Activated T-helper 17 cell treated with anti-CD3 and anti-CD28 coated beads, Interleukin-2, amount 50 U/mL, for 72 hours (primary cell): Measurements from ENCODE around the gene ZNF319. TPM values are rescaled to one million over a fixed set of nuclear protein-coding genes. Genes with fewer than 3 reads are reported as not detected.
"Not testable (repeated sequence)": the region's sequence is repeated elsewhere in the genome, so short reads cannot be mapped to it uniquely, and the experiment has no call there.

Experiments used
- ATAC-seq: fragments of 150-1000 bp; cut with Tn5 transposase; replicated peaks from 2 replicates; pipeline ENCODE4 v1.10.0; 2021; ENCODE audit warnings: mild to moderate bottlenecking, moderate library complexity
- H3K27ac Mint-ChIP-seq: one replicate; pipeline ENCODE4 v1.8.0; 2022; ENCODE audit warnings: mixed read lengths
- H3K27me3 Mint-ChIP-seq: one replicate; pipeline ENCODE4 v1.8.0; 2022; ENCODE audit warnings: mixed read lengths
- H3K36me3 Mint-ChIP-seq: one replicate; pipeline ENCODE4 v1.8.0; 2022; ENCODE audit warnings: low read depth, mild to moderate bottlenecking, mixed read lengths
- H3K4me1 Mint-ChIP-seq: one replicate; pipeline ENCODE4 v1.8.0; 2022; ENCODE audit warnings: mixed read lengths
- H3K4me3 Mint-ChIP-seq: one replicate; pipeline ENCODE4 v1.8.0; 2022; ENCODE audit warnings: mild to moderate bottlenecking, mixed read lengths
- H3K9me3 Mint-ChIP-seq: one replicate; pipeline ENCODE4 v1.8.0; 2022; ENCODE audit warnings: mixed read lengths
- total RNA-seq, 2 donors: library from RNA; stranded (reverse); gene quantifications; one replicate each; pipeline ENCODE4 v1.2.3, GENCODE V29; 2022

Gene ZNF319
- total RNA-seq, 2 donors from 2014 or later = 3.9 to 5.5 TPM

- no peak overlapping the region for H3K4me3 Mint-ChIP-seq
- no peaks in the 10 kb centered on the region for H3K9me3 Mint-ChIP-seq
- no peaks in the 10 kb centered on the region for H3K36me3 Mint-ChIP-seq
- no peaks in the 10 kb centered on the region for H3K4me1 Mint-ChIP-seq
- no peak for ATAC-seq
- H3K27me3 Mint-ChIP-seq = no peaks in the 10 kb centered on the region
- H3K27ac Mint-ChIP-seq = no peak overlapping the region
These were observed 12.9 kb downstream of the ZNF319 start for GRCh38 chr16:57987441-57988177.

- Mint-ChIP-seq H3K4me1 (no peaks in the 10 kb centered on the region), H3K27ac (no peak overlapping the region), H3K4me3 (peak overlapping the region; percentile 84), H3K36me3 (no peaks in the 10 kb centered on the region), H3K27me3 (no peaks in the 10 kb centered on the region), H3K9me3 (no peaks in the 10 kb centered on the region)
- ATAC-seq = no peak
These were observed 14.3 kb downstream of the ZNF319 start for GRCh38 chr16:57986196-57986595.

GRCh38 chr16:57985204-57986181 is 15.0 kb downstream of the ZNF319 start:
- ATAC-seq = peak; percentile 60
- Mint-ChIP-seq H3K27ac (peak overlapping the region; percentile 58), H3K9me3 (no peaks in the 10 kb centered on the region), H3K36me3 (no peaks in the 10 kb centered on the region), H3K27me3 (no peaks in the 10 kb centered on the region), H3K4me1 (no peaks in the 10 kb centered on the region), H3K4me3 (peak overlapping the region; percentile 84)

- peak; percentile 98 for ATAC-seq
- H3K36me3 Mint-ChIP-seq = no peaks in the 10 kb centered on the region
- no peaks in the 10 kb centered on the region for H3K4me1 Mint-ChIP-seq
- no peaks in the 10 kb centered on the region for H3K9me3 Mint-ChIP-seq
- H3K27ac Mint-ChIP-seq = peak overlapping the region; percentile 83
- no peaks in the 10 kb centered on the region for H3K27me3 Mint-ChIP-seq
- H3K4me3 Mint-ChIP-seq = peak overlapping the region; percentile 84
These were observed 15.8 kb downstream of the ZNF319 start for GRCh38 chr16:57984443-57985203.

GRCh38 chr16:57982385-57982784 is 18.1 kb downstream of the ZNF319 start:
- H3K36me3 Mint-ChIP-seq = no peaks in the 10 kb centered on the region
- no peaks in the 10 kb centered on the region for H3K4me1 Mint-ChIP-seq
- H3K27ac Mint-ChIP-seq = no peak overlapping the region
- H3K9me3 Mint-ChIP-seq = no peaks in the 10 kb centered on the region
- no peak overlapping the region for H3K4me3 Mint-ChIP-seq
- H3K27me3 Mint-ChIP-seq = no peaks in the 10 kb centered on the region
- ATAC-seq = no peak

GRCh38 chr16:57981636-57982035 is 18.8 kb downstream of the ZNF319 start:
- H3K4me1 Mint-ChIP-seq = no peaks in the 10 kb centered on the region
- no peak overlapping the region for H3K27ac Mint-ChIP-seq
- no peaks in the 10 kb centered on the region for H3K27me3 Mint-ChIP-seq
- H3K4me3 Mint-ChIP-seq = no peak overlapping the region
- H3K9me3 Mint-ChIP-seq = no peaks in the 10 kb centered on the region
- H3K36me3 Mint-ChIP-seq = no peaks in the 10 kb centered on the region
- no peak for ATAC-seq

GRCh38 chr16:57979006-57979585 is 21.4 kb downstream of the ZNF319 start:
- Mint-ChIP-seq H3K27ac (no peak overlapping the region), H3K4me3 (no peak overlapping the region), H3K4me1 (no peaks in the 10 kb centered on the region), H3K9me3 (no peaks in the 10 kb centered on the region), H3K36me3 (no peaks in the 10 kb centered on the region), H3K27me3 (no peaks in the 10 kb centered on the region)
- no peak for ATAC-seq

- H3K4me3 Mint-ChIP-seq, H3K4me1 Mint-ChIP-seq, ATAC-seq, H3K27me3 Mint-ChIP-seq, H3K27ac Mint-ChIP-seq, H3K36me3 Mint-ChIP-seq, H3K9me3 Mint-ChIP-seq: not testable (repeated sequence)
These were observed 22.4 kb downstream of the ZNF319 start for GRCh38 chr16:57978070-57978465.

GRCh38 chr16:57977418-57978069 is 22.9 kb downstream of the ZNF319 start:
- Mint-ChIP-seq H3K4me1 (no peaks in the 10 kb centered on the region), H3K27ac (no peak overlapping the region)

GRCh38 chr16:57976331-57976796 is 24.1 kb downstream of the ZNF319 start:
- no peaks in the 10 kb centered on the region for H3K4me1 Mint-ChIP-seq
- no peak overlapping the region for H3K27ac Mint-ChIP-seq
- no peak for ATAC-seq
- H3K4me3 Mint-ChIP-seq = no peak overlapping the region
- H3K27me3 Mint-ChIP-seq = peaks cover 4% of the 10 kb centered on the region
- no peaks in the 10 kb centered on the region for H3K9me3 Mint-ChIP-seq
- H3K36me3 Mint-ChIP-seq = no peaks in the 10 kb centered on the region

More at GRCh38 chr16:57977418-57978069, 22.9 kb downstream of the ZNF319 start:
- no peaks in the 10 kb centered on the region for H3K9me3 Mint-ChIP-seq
- no peaks in the 10 kb centered on the region for H3K27me3 Mint-ChIP-seq
- no peaks in the 10 kb centered on the region for H3K36me3 Mint-ChIP-seq
- ATAC-seq = no peak
- no peak overlapping the region for H3K4me3 Mint-ChIP-seq

- Mint-ChIP-seq H3K4me3 (no peak overlapping the region), H3K9me3 (no peaks in the 10 kb centered on the region), H3K27me3 (peaks cover 4% of the 10 kb centered on the region), H3K36me3 (no peaks in the 10 kb centered on the region), H3K27ac (no peak overlapping the region), H3K4me1 (no peaks in the 10 kb centered on the region)
- no peak for ATAC-seq
These were observed 28.2 kb downstream of the ZNF319 start for GRCh38 chr16:57972306-57972705.

- ATAC-seq = no peak
- Mint-ChIP-seq H3K27me3 (peaks cover 4% of the 10 kb centered on the region), H3K4me3 (no peak overlapping the region), H3K4me1 (no peaks in the 10 kb centered on the region), H3K36me3 (no peaks in the 10 kb centered on the region), H3K9me3 (no peaks in the 10 kb centered on the region), H3K27ac (no peak overlapping the region)
These were observed 28.6 kb downstream of the ZNF319 start for GRCh38 chr16:57971848-57972247.

- Mint-ChIP-seq H3K4me3 (no peak within 1 kb of the TSS), H3K4me1 (no peaks in the 10 kb centered on the region), H3K27ac (no peak within 1 kb of the TSS), H3K36me3 (no peaks in the 10 kb centered on the region), H3K9me3 (no peaks in the 10 kb centered on the region), H3K27me3 (peaks cover 4% of the 10 kb centered on the region)
- no peak for ATAC-seq
These were observed 29.5 kb downstream of the ZNF319 start, which contains the start of gene CNGB1 for GRCh38 chr16:57970970-57971369. Gene CNGB1, minus strand, starts transcription at chr16:57971128. Its CDS starts 3,842 bp downstream, at chr16:57967286.
